ENCODE measurements around the gene MLKL.

The MLKL gene

GRCh38 chr16:74623214-74623838 lies 77.3 kb downstream of the MLKL start:
- no peaks in the 10 kb centered on the region for H3K4me1 ChIP-seq (ENCODE audit: control insufficient read depth, insufficient read depth, low read length, poor library complexity, severe bottlenecking)
- no peak overlapping the region for H3K27ac ChIP-seq (ENCODE audit: low read depth, low read length, severe bottlenecking)
- H3K36me3 ChIP-seq (ENCODE audit: control insufficient read depth, insufficient read depth, low read length) = peaks cover 87% of the 10 kb centered on the region
- H3K4me3 ChIP-seq (ENCODE audit: extremely low read depth, insufficient read depth, low read length, poor library complexity, severe bottlenecking) = no peak overlapping the region
- H3K9me3 ChIP-seq (ENCODE audit: control insufficient read depth, low read length) = no peaks in the 10 kb centered on the region
- WGBS, 2 experiments (ENCODE audit: insufficient coverage in 2 of 2) = 55 to 70% methylated on average over 4 of the region's 4 CpGs

- peaks cover 79% of the 10 kb centered on the region for H3K36me3 ChIP-seq (ENCODE audit: control insufficient read depth, insufficient read depth, low read length)
- H3K4me3 ChIP-seq (ENCODE audit: extremely low read depth, insufficient read depth, low read length, poor library complexity, severe bottlenecking) = no peak overlapping the region
- WGBS, 2 experiments (ENCODE audit: insufficient coverage in 2 of 2) = 87 to 96% methylated on average over 4 of the region's 4 CpGs
- no peaks in the 10 kb centered on the region for H3K4me1 ChIP-seq (ENCODE audit: control insufficient read depth, insufficient read depth, low read length, poor library complexity, severe bottlenecking)
- no peak overlapping the region for H3K27ac ChIP-seq (ENCODE audit: low read depth, low read length, severe bottlenecking)
- H3K9me3 ChIP-seq (ENCODE audit: control insufficient read depth, low read length) = no peaks in the 10 kb centered on the region
Observed at GRCh38 chr16:74622005-74622404, 78.7 kb downstream of the MLKL start.
